Osteocyte (in vitro differentiated cells): ENCODE data around the gene KMT2B. TPM values are rescaled to one million over a fixed set of nuclear protein-coding genes. Genes with fewer than 3 reads are reported as not detected.

ENCODE experiments used
- DNase-seq: peaks from one replicate; pipeline ENCODE4 v3.0.0; 2021; ENCODE audit warnings: mixed read lengths; ENCODE audit not compliant: unreplicated experiment; ENCODE audit errors: extremely low spot score
- H3K27ac Mint-ChIP-seq: one replicate; pipeline ENCODE4 v1.8.0; 2021; ENCODE audit warnings: mild to moderate bottlenecking, mixed read lengths; ENCODE audit not compliant: unreplicated experiment
- H3K27me3 Mint-ChIP-seq: one replicate; pipeline ENCODE4 v1.8.0; 2021; ENCODE audit warnings: mixed read lengths; ENCODE audit not compliant: unreplicated experiment
- H3K36me3 Mint-ChIP-seq: one replicate; pipeline ENCODE4 v1.8.0; 2021; ENCODE audit warnings: mixed read lengths; ENCODE audit not compliant: unreplicated experiment
- H3K4me1 Mint-ChIP-seq: one replicate; pipeline ENCODE4 v1.8.0; 2021; ENCODE audit warnings: mixed read lengths; ENCODE audit not compliant: unreplicated experiment
- H3K4me3 Mint-ChIP-seq: one replicate; pipeline ENCODE4 v1.8.0; 2021; ENCODE audit warnings: mild to moderate bottlenecking, moderate library complexity, mixed read lengths; ENCODE audit not compliant: unreplicated experiment
- H3K9me3 Mint-ChIP-seq: one replicate; pipeline ENCODE4 v1.8.0; 2021; ENCODE audit warnings: mixed read lengths; ENCODE audit not compliant: unreplicated experiment
- CTCF ChIP-seq: fragments of 200-600 bp; sonication (generic); IDR thresholded peaks from 2 replicates; pipeline ENCODE4 v1.5.0; 2021; ENCODE audit warnings: antibody characterized with exemption, mild to moderate bottlenecking, moderate library complexity
- total RNA-seq: library from RNA; stranded (reverse); gene quantifications from 2 replicates; pipeline ENCODE4 v1.2.1, GENCODE V29; 2021

Gene KMT2B
- total RNA-seq, 1 donor from 2014 or later: 45.1 TPM

GRCh38 chr19:35787227-35787799, 69.5 kb downstream of the KMT2B start:
- H3K36me3 Mint-ChIP-seq: peaks cover 4% of the 10 kb centered on the region
- no peak overlapping the region for H3K27ac Mint-ChIP-seq
- no peak for TF ChIP-seq CTCF
- H3K4me1 Mint-ChIP-seq: no peaks in the 10 kb centered on the region
- no peaks in the 10 kb centered on the region for H3K27me3 Mint-ChIP-seq
- no peak for DNase-seq
- no peaks in the 10 kb centered on the region for H3K9me3 Mint-ChIP-seq
- no peak overlapping the region for H3K4me3 Mint-ChIP-seq

Other genes starting within 250 kb of the KMT2B start
- gene KRTDAP, start 227.5 kb upstream of the KMT2B start, total RNA-seq: not detected in 2 replicates
- gene DMKN, start 204.4 kb upstream of the KMT2B start, total RNA-seq: not detected in 2 replicates
- not detected in 2 replicates for gene SBSN, start 189.7 kb upstream of the KMT2B start, total RNA-seq
- not detected in 2 replicates for gene GAPDHS, start 184.5 kb upstream of the KMT2B start, total RNA-seq
- gene TMEM147, start 172.4 kb upstream of the KMT2B start, total RNA-seq: 110 and 111 TPM in 2 replicates
- not detected in 2 replicates for gene ATP4A, start 154.3 kb upstream of the KMT2B start, total RNA-seq
- gene PMIS2, start 131.8 kb upstream of the KMT2B start, total RNA-seq: not detected in 2 replicates
- gene HAUS5, start 105.3 kb upstream of the KMT2B start, total RNA-seq: 15.0 and 16.6 TPM in 2 replicates
- gene RBM42, start 89.0 kb upstream of the KMT2B start, total RNA-seq: 88.9 and 95.3 TPM in 2 replicates
- gene ETV2, start 76.3 kb upstream of the KMT2B start, total RNA-seq: 1.2 and 1.3 TPM in 2 replicates
- gene COX6B1, start 69.7 kb upstream of the KMT2B start, total RNA-seq: 317 and 370 TPM in 2 replicates
- gene UPK1A, start 51.5 kb upstream of the KMT2B start, total RNA-seq: not detected in 2 replicates
- not detected in 2 replicates for gene ZBTB32, start 13.4 kb upstream of the KMT2B start, total RNA-seq
- 2.3 and 3.1 TPM in 2 replicates for gene IGFLR1, start 24.4 kb downstream of the KMT2B start, total RNA-seq
- 35.9 and 44.9 TPM in 2 replicates for gene U2AF1L4, start 27.4 kb downstream of the KMT2B start, total RNA-seq
- 71.4 and 72.6 TPM in 2 replicates for gene PSENEN, start 27.6 kb downstream of the KMT2B start, total RNA-seq
- 14.1 and 15.7 TPM in 2 replicates for gene LIN37, start 30.6 kb downstream of the KMT2B start, total RNA-seq
- gene HSPB6, start 39.0 kb downstream of the KMT2B start, total RNA-seq: 0.37 and 0.64 TPM in 2 replicates
- gene PROSER3, start 40.2 kb downstream of the KMT2B start, total RNA-seq: 19.8 and 20.9 TPM in 2 replicates
- 10.1 and 15.2 TPM in 2 replicates for gene ARHGAP33, start 57.6 kb downstream of the KMT2B start, total RNA-seq
- not detected in 2 replicates for gene PRODH2, start 94.8 kb downstream of the KMT2B start, total RNA-seq
- not detected in 2 replicates for gene NPHS1, start 134.5 kb downstream of the KMT2B start, total RNA-seq
- not detected in 2 replicates for gene KIRREL2, start 138.9 kb downstream of the KMT2B start, total RNA-seq
- 12.6 and 14.7 TPM in 2 replicates for gene APLP1, start 150.6 kb downstream of the KMT2B start, total RNA-seq
- 6.2 and 6.8 TPM in 2 replicates for gene NFKBID, start 182.5 kb downstream of the KMT2B start, total RNA-seq
- 0.81 and 0.97 TPM in 2 replicates for gene HCST, start 184.5 kb downstream of the KMT2B start, total RNA-seq
- gene TYROBP, start 190.3 kb downstream of the KMT2B start, total RNA-seq: not detected in 2 replicates
- 24.3 and 25.0 TPM in 2 replicates for gene LRFN3, start 218.4 kb downstream of the KMT2B start, total RNA-seq